ENCODE results near the gene LMF1. TPM values are rescaled to one million over a fixed set of nuclear protein-coding genes. Genes with fewer than 3 reads are reported as not detected.

LMF1 gene
- total RNA-seq, 1 donor from 2014 or later = 26.2 TPM

DNA sequence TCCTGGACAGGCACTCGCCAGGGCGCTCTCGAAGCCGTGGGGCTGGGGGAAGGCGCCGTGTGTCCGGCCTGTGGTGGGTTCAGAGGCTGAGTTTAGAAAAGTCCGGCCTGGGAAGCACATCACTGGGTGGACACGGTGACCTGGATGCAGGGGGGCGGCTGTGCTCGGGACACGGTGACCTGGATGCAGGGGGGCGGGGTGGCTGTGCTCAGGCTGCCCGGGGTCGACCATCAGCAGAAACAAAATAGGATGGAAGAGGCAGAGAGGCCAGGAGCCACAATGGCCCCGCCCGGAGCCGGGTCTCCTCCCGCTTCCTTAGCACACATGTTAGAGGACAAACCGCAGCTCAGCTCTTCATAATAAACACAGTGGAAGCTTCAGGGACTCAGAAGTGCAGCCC, 127.0 kb downstream of the LMF1 start:
- Mint-ChIP-seq H3K4me3 (ENCODE audit: low read depth) (no peak overlapping the region), H3K9me3 (ENCODE audit: low read depth) (peaks cover 3% of the 10 kb centered on the region), H3K27ac (no peak overlapping the region), H3K4me1 (ENCODE audit: low read depth) (no peaks in the 10 kb centered on the region), H3K36me3 (ENCODE audit: insufficient read depth) (peaks cover 3% of the 10 kb centered on the region), H3K27me3 (no peaks in the 10 kb centered on the region)
- TF ChIP-seq CTCF (IDR thresholded peaks at IDR 0.05; ENCODE audit: unreplicated experiment) = no peak
- no peak for DNase-seq (ENCODE audit: low spot score, unreplicated experiment)

GRCh38 chr16:842711-843560, 127.8 kb downstream of the LMF1 start:
- no peak overlapping the region for H3K4me3 Mint-ChIP-seq (ENCODE audit: low read depth)
- H3K4me1 Mint-ChIP-seq (ENCODE audit: low read depth) = no peaks in the 10 kb centered on the region
- no peak for TF ChIP-seq CTCF (IDR thresholded peaks at IDR 0.05; ENCODE audit: unreplicated experiment)
- peaks cover 4% of the 10 kb centered on the region for H3K36me3 Mint-ChIP-seq (ENCODE audit: insufficient read depth)
- no peaks in the 10 kb centered on the region for H3K27me3 Mint-ChIP-seq
- no peak overlapping the region for H3K27ac Mint-ChIP-seq
- no peak for DNase-seq (ENCODE audit: low spot score, unreplicated experiment)
- peaks cover 5% of the 10 kb centered on the region for H3K9me3 Mint-ChIP-seq (ENCODE audit: low read depth)

- no peak overlapping the region for H3K27ac Mint-ChIP-seq
- peaks cover 5% of the 10 kb centered on the region for H3K9me3 Mint-ChIP-seq (ENCODE audit: low read depth)
- DNase-seq (ENCODE audit: low spot score, unreplicated experiment) = no peak
- no peak overlapping the region for H3K4me3 Mint-ChIP-seq (ENCODE audit: low read depth)
- TF ChIP-seq CTCF (IDR thresholded peaks at IDR 0.05; ENCODE audit: unreplicated experiment) = no peak
- no peaks in the 10 kb centered on the region for H3K4me1 Mint-ChIP-seq (ENCODE audit: low read depth)
- H3K36me3 Mint-ChIP-seq (ENCODE audit: insufficient read depth) = peaks cover 4% of the 10 kb centered on the region
- H3K27me3 Mint-ChIP-seq = no peaks in the 10 kb centered on the region
Measured at GRCh38 chr16:842061-842476, 128.7 kb downstream of the LMF1 start.

DNA sequence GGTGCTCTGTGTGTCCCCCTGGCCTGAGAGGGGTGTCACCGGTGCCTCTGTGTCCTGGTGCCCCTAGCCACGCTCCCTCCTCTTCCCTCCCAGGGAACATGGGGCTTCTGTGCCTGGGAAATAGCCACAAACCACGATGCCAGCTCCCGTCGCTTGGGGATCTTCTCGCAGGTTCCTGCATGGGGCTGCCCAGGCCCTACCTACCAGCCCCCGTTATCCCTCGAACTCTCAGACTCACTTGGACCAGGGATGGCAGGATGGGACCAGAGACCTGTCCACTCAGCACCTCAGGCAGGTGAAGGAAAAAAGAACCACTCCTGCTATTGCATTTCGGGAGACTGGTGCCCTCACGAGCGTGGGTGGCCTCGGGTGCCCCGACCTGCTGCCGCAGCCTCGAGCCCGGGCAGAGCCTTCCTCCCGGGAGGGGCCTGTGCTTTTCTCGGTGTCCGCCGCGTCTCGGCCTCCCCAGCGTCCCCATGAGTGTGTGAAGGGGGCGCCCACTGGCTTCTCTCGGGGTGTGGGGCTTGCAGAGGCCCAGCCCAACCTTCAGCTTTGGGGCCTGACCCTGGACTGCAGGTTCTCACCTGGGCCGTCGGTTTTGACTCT, 129.2 kb downstream of the LMF1 start:
- Mint-ChIP-seq H3K27me3 (no peaks in the 10 kb centered on the region), H3K4me1 (ENCODE audit: low read depth) (no peaks in the 10 kb centered on the region), H3K27ac (no peak overlapping the region), H3K9me3 (ENCODE audit: low read depth) (peaks cover 6% of the 10 kb centered on the region), H3K4me3 (ENCODE audit: low read depth) (no peak overlapping the region), H3K36me3 (ENCODE audit: insufficient read depth) (peaks cover 4% of the 10 kb centered on the region)
- DNase-seq (ENCODE audit: low spot score, unreplicated experiment) = no peak
- TF ChIP-seq CTCF (IDR thresholded peaks at IDR 0.05; ENCODE audit: unreplicated experiment) = no peak

DNA sequence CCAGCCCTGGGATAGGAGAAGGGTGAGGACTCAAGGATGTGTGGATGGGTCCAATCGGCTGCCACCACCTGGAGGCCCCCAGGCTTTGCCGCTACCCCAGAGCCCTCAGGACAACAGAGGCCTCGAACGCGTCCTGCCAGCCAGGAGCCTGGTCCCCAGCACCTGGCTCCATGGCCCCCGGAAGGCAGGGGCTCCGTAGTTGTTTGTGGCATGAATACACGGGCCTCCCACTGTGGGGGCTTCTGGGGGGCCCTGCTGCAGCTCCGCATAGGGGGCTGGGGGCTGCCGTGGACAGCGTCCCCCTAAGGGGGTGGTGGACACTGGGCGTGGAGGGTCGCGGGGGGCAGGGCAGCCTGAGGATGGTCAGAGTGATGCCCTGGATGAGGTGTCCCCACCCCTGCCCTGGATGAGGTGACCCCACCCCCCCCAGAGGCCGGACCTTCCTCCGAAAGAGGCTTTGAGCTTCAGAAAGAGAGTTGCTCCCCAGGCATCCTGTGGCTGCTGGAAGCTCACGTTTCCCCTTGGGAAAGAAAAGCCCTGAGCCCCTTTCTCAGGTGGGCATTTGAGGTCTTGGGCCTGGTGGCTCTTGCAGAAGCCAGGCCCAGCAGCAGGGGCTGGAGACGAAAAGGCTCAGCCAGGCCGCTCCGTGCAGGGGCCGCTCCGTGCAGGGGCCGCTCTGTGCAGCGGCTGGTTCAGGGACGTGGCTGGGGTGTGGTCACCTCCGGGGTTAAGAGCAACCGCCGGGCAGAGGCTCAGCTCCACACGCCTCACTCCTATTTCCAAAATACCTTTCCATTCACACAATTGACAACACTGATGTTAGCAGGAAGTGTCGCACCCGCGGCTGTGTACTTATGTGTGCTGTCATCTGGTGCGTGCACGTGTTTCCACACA, 130.0 kb downstream of the LMF1 start:
- no peak for TF ChIP-seq CTCF (IDR thresholded peaks at IDR 0.05; ENCODE audit: unreplicated experiment)
- no peaks in the 10 kb centered on the region for H3K27me3 Mint-ChIP-seq
- no peaks in the 10 kb centered on the region for H3K4me1 Mint-ChIP-seq (ENCODE audit: low read depth)
- H3K4me3 Mint-ChIP-seq (ENCODE audit: low read depth) = no peak overlapping the region
- H3K36me3 Mint-ChIP-seq (ENCODE audit: insufficient read depth) = peaks cover 1% of the 10 kb centered on the region
- H3K9me3 Mint-ChIP-seq (ENCODE audit: low read depth) = peaks cover 8% of the 10 kb centered on the region
- no peak for DNase-seq (ENCODE audit: low spot score, unreplicated experiment)
- H3K27ac Mint-ChIP-seq = no peak overlapping the region

Data from progenitor cell of endocrine pancreas (in vitro differentiated cells).